GM12878 (cell line): ENCODE data around the gene MAP3K5. TPM values are rescaled to one million over a fixed set of nuclear protein-coding genes. Genes with fewer than 3 reads are reported as not detected.

ENCODE experiments used
- ATAC-seq: fragments of 200-7000 bp; cut with Tn5 transposase; 3 replicates; pipeline ENCODE4 v1.9.1; 2020; ENCODE audit warnings: mild to moderate bottlenecking, moderate library complexity
- BruUV-seq: library from RNA; stranded (reverse); fragments of 400-500 nt; replicated peaks from 2 replicates; lab custom pipeline; 2021; lab: Mats Ljungman, UMichigan
- CTCF ChIA-PET: fragments of 300-600 bp; sonication (Branson Sonifier 250); formaldehyde crosslinking; extraction: SDS; loops from one replicate; lab custom pipeline; 2021; ENCODE audit warnings: inconsistent platforms; lab: Yijun Ruan, JAX
- POLR2A ChIA-PET: fragments of 350-600 bp; formaldehyde crosslinking; extraction: SDS; loops from one replicate; lab custom pipeline; 2021; ENCODE audit warnings: inconsistent platforms; lab: Charles Lee
- RAD21 ChIA-PET: fragments of 300-600 bp; sonication (Branson Sonifier 250); formaldehyde crosslinking; loops from one replicate; lab custom pipeline; 2023; ENCODE audit warnings: antibody characterized with exemption; ENCODE audit not compliant: unreplicated experiment; lab: Charles Lee
- SMC1A ChIA-PET: fragments of 300-600 bp; sonication (Branson Sonifier 250); formaldehyde crosslinking; loops from one replicate; lab custom pipeline; 2023; ENCODE audit not compliant: unreplicated experiment, uncharacterized antibody; lab: Charles Lee
- DNase-seq: peaks from one replicate; pipeline ENCODE4 v3.0.0-alpha.2; 2011; ENCODE audit warnings: low read depth, low spot score
- FAIRE-seq: peaks from 3 replicates; lab custom pipeline; 2011; peaks lifted over from hg19 to GRCh38; lab: Jason Lieb, UNC
- H2AFZ ChIP-seq: 2 replicates; pipeline ENCODE4 v1.6.0; 2011; ENCODE audit warnings: low read depth, low read length, control low read depth; ENCODE audit not compliant: control insufficient read depth
- H3K27ac ChIP-seq: 2 replicates; pipeline ENCODE4 v1.5.1; 2011; ENCODE audit warnings: control low read depth; ENCODE audit not compliant: control insufficient read depth, insufficient read depth
- H3K27me3 ChIP-seq, 2 experiments: replicated peaks in 1 of 2; 2 replicates each; pipeline versions ENCODE4 v1.6.0 to v1.6.1; 2011; ENCODE audit warnings: low read length in 1 of 2; ENCODE audit not compliant: control insufficient read depth in 2 of 2, insufficient read depth in 2 of 2
- H3K36me3 ChIP-seq, 2 experiments: 2 replicates each; pipeline ENCODE4 v1.5.1; 2011; ENCODE audit warnings: low read length in 1 of 2; ENCODE audit not compliant: control insufficient read depth in 2 of 2, insufficient read depth in 2 of 2
- H3K4me1 ChIP-seq: 2 replicates; pipeline ENCODE4 v1.6.1; 2011; ENCODE audit warnings: mild to moderate bottlenecking, low read length, moderate library complexity, mixed read lengths; ENCODE audit not compliant: control insufficient read depth, insufficient read depth
- H3K4me2 ChIP-seq: 2 replicates; pipeline ENCODE4 v1.6.0; 2011; ENCODE audit warnings: control low read depth; ENCODE audit not compliant: control insufficient read depth, insufficient read depth
- H3K4me3 ChIP-seq: fragments of 200-600 bp; sonication (generic); 2 replicates; pipeline ENCODE4 v1.5.1; 2016
- H3K79me2 ChIP-seq: 2 replicates; pipeline ENCODE4 v1.6.0; 2011; ENCODE audit warnings: low read length; ENCODE audit not compliant: control insufficient read depth, insufficient read depth
- H3K9ac ChIP-seq: 2 replicates; pipeline ENCODE4 v1.8.0; 2011; ENCODE audit warnings: low read length, control low read depth, mixed read lengths; ENCODE audit not compliant: control insufficient read depth, insufficient read depth
- H3K9me3 ChIP-seq: replicated peaks from 3 replicates; pipeline ENCODE4 v1.5.1; 2011; ENCODE audit warnings: mild to moderate bottlenecking, low read length; ENCODE audit not compliant: control insufficient read depth, insufficient read depth
- H4K20me1 ChIP-seq: 2 replicates; pipeline ENCODE4 v1.6.0; 2011; ENCODE audit not compliant: control insufficient read depth, insufficient read depth
- CHD2 ChIP-seq: IDR thresholded peaks from 2 replicates; pipeline ENCODE4 v1.6.1; 2011; ENCODE audit warnings: low read depth, low read length, improper control_type of control experiment, borderline replicate concordance
- EED ChIP-seq: sonication (generic); IDR thresholded peaks from 2 replicates; pipeline ENCODE4 v1.6.1; 2016; ENCODE audit warnings: antibody characterized with exemption, low read depth
- HDAC6 ChIP-seq: fragments of 200-600 bp; sonication (generic); IDR thresholded peaks from one replicate; pipeline ENCODE4 v1.8.0; 2017; ENCODE audit warnings: antibody characterized with exemption; ENCODE audit not compliant: unreplicated experiment
- JUNB ChIP-seq: IDR thresholded peaks from 2 replicates; pipeline ENCODE4 v1.6.1; 2016; ENCODE audit warnings: antibody characterized with exemption, mild to moderate bottlenecking
- KDM1A ChIP-seq: fragments of 200-600 bp; sonication (generic); IDR thresholded peaks from 2 replicates; pipeline ENCODE4 v1.6.1; 2016; ENCODE audit warnings: borderline replicate concordance
- MEF2A ChIP-seq: IDR thresholded peaks from 2 replicates; pipeline ENCODE4 v1.6.1; 2011; ENCODE audit warnings: low read depth, mild to moderate bottlenecking, low read length, moderate library complexity; ENCODE audit not compliant: insufficient read depth
- MTA3 ChIP-seq: IDR thresholded peaks from 2 replicates; pipeline ENCODE4 v1.6.1; 2012; ENCODE audit warnings: low read length, inconsistent platforms, borderline replicate concordance
- NKRF ChIP-seq: fragments of 450-650 bp; conservative IDR thresholded peaks from 2 replicates; pipeline ENCODE4 v1.6.1; 2017; ENCODE audit warnings: mild to moderate bottlenecking, moderate library complexity
- TBL1XR1 ChIP-seq: IDR thresholded peaks from 2 replicates; pipeline ENCODE4 v1.6.1; 2012; ENCODE audit warnings: low read depth, low read length, improper control_type of control experiment
- ZNF207 ChIP-seq: fragments of 450-650 bp; IDR thresholded peaks from 2 replicates; pipeline ENCODE4 v1.6.1; 2014; ENCODE audit warnings: antibody characterized with exemption, mild to moderate bottlenecking, borderline replicate concordance
- ZNF24 ChIP-seq: fragments of 450-650 bp; IDR thresholded peaks from 2 replicates; pipeline ENCODE4 v1.6.1; 2017; ENCODE audit warnings: antibody characterized with exemption, mild to moderate bottlenecking
- ZZZ3 ChIP-seq: IDR thresholded peaks from 2 replicates; pipeline ENCODE4 v1.6.1; 2011; ENCODE audit warnings: low read depth; ENCODE audit not compliant: control insufficient read depth, insufficient read length
- whole genome bisulfite sequencing: methylation state at CpG from one replicate; pipeline ENCODE4 v1.1.6; 2016; ENCODE audit warnings: low lambda C conversion rate; ENCODE audit not compliant: insufficient replicate concordance, insufficient coverage; ENCODE audit errors: missing lambda C conversion rate; 5-methylcytosine and 5-hydroxymethylcytosine counted together
- in situ Hi-C: fragments of 300-500 bp; cut with MboI; formaldehyde crosslinking; loops from 9 replicates; pipeline ENCODE4 v1.14.3; 2018; ENCODE audit warnings: mixed read lengths
- intact Hi-C: fragments of 100-400 bp; cut with micrococcal nuclease; formaldehyde crosslinking; loops from one replicate; pipeline ENCODE4 v1.14.2; 2022; ENCODE audit not compliant: unreplicated experiment
- polyA plus RNA-seq, 11 experiments: library from polyadenylated mRNA; depleted of rRNA in 4 of 11; unstranded in 6 of 11; stranded (reverse) in 5 of 11; fragments of >200 nt; fragmentation: Nextera tagmentation in 4 of 11; fragmentation: Illumina TruSeq in 1 of 11; extraction: Ambion mirVana in 4 of 11; extraction: Trizol in 1 of 11; gene quantifications; 1 replicate in 1 of 11; 2 replicates in 10 of 11; pipeline versions ENCODE4 v1.2.1 to v1.2.3, GENCODE V29; 2011 to 2016; ENCODE audit warnings: inconsistent platforms in 2 of 11, missing spikeins in 2 of 11, low read depth in 1 of 11
- total RNA-seq, 4 experiments: library from RNA; depleted of rRNA in 3 of 4; stranded (reverse); fragments of >200 nt in 3 of 4; fragmentation: Illumina TruSeq in 1 of 4; extraction: Trizol in 1 of 4; gene quantifications; 2 replicates each; pipeline versions ENCODE4 v1.2.1 to v1.2.3, GENCODE V29; 2013 to 2021
- TF ChIP-seq, protein P1 (sequence below): fragments of 150-350 bp; IDR thresholded peaks from 2 replicates; pipeline ENCODE4 v1.6.1; 2016; ENCODE audit warnings: low read depth, low read length

The MAP3K5 gene
- total and polyA plus RNA-seq, 10 of the 15 experiments (the other 5 are each of a cell fraction or from before 2014, with no cell fraction given): 5.4 to 34.3 (median 26.4) TPM

DNA sequence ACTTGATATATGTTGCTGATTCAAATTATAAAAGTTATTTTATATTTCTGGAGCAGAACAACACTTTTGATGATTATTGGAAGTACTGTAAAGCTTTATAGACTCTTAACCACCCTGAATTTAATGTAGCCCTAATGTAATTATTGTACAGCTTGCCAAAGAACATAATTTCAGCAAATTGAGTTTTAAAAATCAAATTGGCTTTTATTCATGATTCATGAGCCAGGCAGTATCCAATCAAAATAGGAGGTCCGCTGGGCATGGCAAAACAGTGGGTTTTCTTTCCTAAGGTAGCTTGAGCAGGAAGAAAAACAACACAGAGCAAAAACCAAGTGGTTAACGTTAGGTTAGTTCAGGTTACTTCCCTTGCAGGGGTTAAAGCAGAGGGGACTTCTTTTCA, 177.3 kb downstream of the MAP3K5 start (continued):
- TF ChIP-seq MTA3 (no peak), JUNB (no peak), EED (no peak), HDAC6 (no peak), CHD2 (no peak)

DNA sequence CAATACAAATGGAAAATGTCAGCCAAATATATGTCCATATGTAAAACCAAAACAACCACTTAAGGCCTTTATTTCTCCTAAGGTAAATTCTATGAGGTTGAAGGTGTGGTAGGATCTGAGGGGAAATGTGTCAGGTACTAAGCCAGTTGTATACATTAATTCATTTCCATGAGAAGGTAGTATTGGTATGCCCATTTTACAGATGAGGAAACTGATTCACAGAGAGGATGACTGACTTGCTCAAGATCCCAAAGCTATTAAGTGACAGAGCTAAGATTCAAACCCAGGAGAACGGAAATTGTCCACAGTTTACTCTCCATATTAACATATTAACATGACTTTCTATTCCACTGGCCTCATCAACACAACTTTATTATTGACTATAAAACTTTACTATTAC, 177.9 kb downstream of the MAP3K5 start:
- ATAC-seq (no peak), FAIRE-seq (no peak), DNase-seq (no peak)
- 100% methylated on average over 1 of the region's 1 CpG for WGBS
- Histone ChIP-seq H3K27ac (no peak overlapping the region), H3K79me2 (no peaks in the 10 kb centered on the region), H4K20me1 (no peaks in the 10 kb centered on the region), H3K9me3 (no peaks in the 10 kb centered on the region), H3K27me3 (no peaks in the 10 kb centered on the region), H3K4me1 (no peaks in the 10 kb centered on the region), H3K36me3 (peaks cover 3 to 43% of the 10 kb centered on the region in 2 experiments; a peak in 3 of 4 replicates), H3K9ac (no peak overlapping the region), H2AFZ (no peak overlapping the region), H3K4me2 (no peak overlapping the region), H3K4me3 (no peak overlapping the region)
- intact Hi-C loops (no loop called here), in situ Hi-C loops (no loop called here)
- CTCF ChIA-PET: interaction anchor here (1.0 to 6.6 kb wide), 3 partner anchors 17 to 180 kb away, joined by 3 to 38 read pairs (median 4); no protein-coding TSS in a partner anchor
- BruUV-seq: no TSS peak
- RAD21 ChIA-PET: interaction anchor here (1.2 kb wide), 1 partner anchor 178 kb away, joined by 3 read pairs; the partner anchor contains the start of gene MAP3K5
- no peak for TF ChIP-seq ZZZ3
- no peak for TF ChIP-seq ZNF207
- no peak for TF ChIP-seq TBL1XR1
- TF ChIP-seq NKRF: no peak
- TF ChIP-seq, protein P1, sequence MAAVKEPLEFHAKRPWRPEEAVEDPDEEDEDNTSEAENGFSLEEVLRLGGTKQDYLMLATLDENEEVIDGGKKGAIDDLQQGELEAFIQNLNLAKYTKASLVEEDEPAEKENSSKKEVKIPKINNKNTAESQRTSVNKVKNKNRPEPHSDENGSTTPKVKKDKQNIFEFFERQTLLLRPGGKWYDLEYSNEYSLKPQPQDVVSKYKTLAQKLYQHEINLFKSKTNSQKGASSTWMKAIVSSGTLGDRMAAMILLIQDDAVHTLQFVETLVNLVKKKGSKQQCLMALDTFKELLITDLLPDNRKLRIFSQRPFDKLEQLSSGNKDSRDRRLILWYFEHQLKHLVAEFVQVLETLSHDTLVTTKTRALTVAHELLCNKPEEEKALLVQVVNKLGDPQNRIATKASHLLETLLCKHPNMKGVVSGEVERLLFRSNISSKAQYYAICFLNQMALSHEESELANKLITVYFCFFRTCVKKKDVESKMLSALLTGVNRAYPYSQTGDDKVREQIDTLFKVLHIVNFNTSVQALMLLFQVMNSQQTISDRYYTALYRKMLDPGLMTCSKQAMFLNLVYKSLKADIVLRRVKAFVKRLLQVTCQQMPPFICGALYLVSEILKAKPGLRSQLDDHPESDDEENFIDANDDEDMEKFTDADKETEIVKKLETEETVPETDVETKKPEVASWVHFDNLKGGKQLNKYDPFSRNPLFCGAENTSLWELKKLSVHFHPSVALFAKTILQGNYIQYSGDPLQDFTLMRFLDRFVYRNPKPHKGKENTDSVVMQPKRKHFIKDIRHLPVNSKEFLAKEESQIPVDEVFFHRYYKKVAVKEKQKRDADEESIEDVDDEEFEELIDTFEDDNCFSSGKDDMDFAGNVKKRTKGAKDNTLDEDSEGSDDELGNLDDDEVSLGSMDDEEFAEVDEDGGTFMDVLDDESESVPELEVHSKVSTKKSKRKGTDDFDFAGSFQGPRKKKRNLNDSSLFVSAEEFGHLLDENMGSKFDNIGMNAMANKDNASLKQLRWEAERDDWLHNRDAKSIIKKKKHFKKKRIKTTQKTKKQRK: no peak
- TF ChIP-seq KDM1A: no peak
- TF ChIP-seq ZNF24: no peak
- no peak for TF ChIP-seq MEF2A
- SMC1A ChIA-PET: interaction anchor here (2.6 kb wide), 1 partner anchor 13 kb away, joined by 9 read pairs; no protein-coding TSS in a partner anchor
- POLR2A ChIA-PET: no interaction called here
